SK-N-SH treated with all-trans-retinoic acid at 6 μM for 48 hours (cell line): ENCODE results near the gene ADGRB3.
"Not testable (repeated sequence)": the region's sequence is repeated elsewhere in the genome, so short reads cannot be mapped to it uniquely, and the experiment has no call there.

Experiments
- ATAC-seq: fragments of 200-7000 bp; cut with Tn5 transposase; 3 replicates; pipeline ENCODE4 v1.9.1; 2020; ENCODE audit warnings: mild to moderate bottlenecking, moderate library complexity
- ARNTL ChIP-seq: fragments of 450-650 bp; formaldehyde crosslinking; IDR thresholded peaks from 2 replicates; pipeline ENCODE4 v1.5.0; 2020; ENCODE audit warnings: low read depth, mild to moderate bottlenecking, moderate library complexity, borderline replicate concordance
- BACH2 ChIP-seq: fragments of 250-450 bp; sonication (Bioruptor Pico); IDR thresholded peaks from 2 replicates; pipeline ENCODE4 v1.9.0; 2021; ENCODE audit warnings: mild to moderate bottlenecking, borderline replicate concordance
- CREB5 ChIP-seq: fragments of 250-450 bp; sonication (Bioruptor Pico); IDR thresholded peaks from 2 replicates; pipeline ENCODE4 v1.5.1; 2020; ENCODE audit warnings: low read depth, mild to moderate bottlenecking, moderate library complexity
- CSDC2 ChIP-seq: fragments of 250-450 bp; sonication (Bioruptor Pico); IDR thresholded peaks from 2 replicates; pipeline ENCODE4 v1.5.0; 2020; ENCODE audit warnings: mild to moderate bottlenecking, moderate library complexity
- CSRNP3 ChIP-seq: fragments of 250-450 bp; sonication (Bioruptor Pico); IDR thresholded peaks from 2 replicates; pipeline ENCODE4 v1.5.1; 2021; ENCODE audit warnings: mild to moderate bottlenecking, moderate library complexity
- ISL1 ChIP-seq: fragments of 250-450 bp; sonication (Bioruptor Pico); IDR thresholded peaks from 2 replicates; pipeline ENCODE4 v2.1.2; 2022; ENCODE audit warnings: mild to moderate bottlenecking, moderate library complexity
- PPARA ChIP-seq: fragments of 250-450 bp; sonication (Bioruptor Pico); IDR thresholded peaks from 2 replicates; pipeline ENCODE4 v1.5.0; 2020; ENCODE audit warnings: mild to moderate bottlenecking, borderline replicate concordance
- SNAI2 ChIP-seq: fragments of 250-450 bp; sonication (Bioruptor Pico); IDR thresholded peaks from 2 replicates; pipeline ENCODE4 v1.5.0; 2020; ENCODE audit warnings: mild to moderate bottlenecking, moderate library complexity
- ZC3H10 ChIP-seq: fragments of 250-450 bp; sonication (Bioruptor Pico); IDR thresholded peaks from 2 replicates; pipeline ENCODE4 v1.5.1; 2021; ENCODE audit warnings: mild to moderate bottlenecking, moderate library complexity
- ZFP30 ChIP-seq: fragments of 450-650 bp; formaldehyde crosslinking; IDR thresholded peaks from 2 replicates; pipeline ENCODE4 v1.5.0; 2022; ENCODE audit warnings: mild to moderate bottlenecking, moderate library complexity
- ZNF70 ChIP-seq: fragments of 450-650 bp; formaldehyde crosslinking; IDR thresholded peaks from 2 replicates; pipeline ENCODE4 v1.5.0; 2020; ENCODE audit warnings: mild to moderate bottlenecking, moderate library complexity
- ZNF8 ChIP-seq: fragments of 450-650 bp; formaldehyde crosslinking; IDR thresholded peaks from 2 replicates; pipeline ENCODE4 v1.5.0; 2020; ENCODE audit warnings: mild to moderate bottlenecking, moderate library complexity

ADGRB3 gene

GRCh38 chr6:69424581-69424980 lies 789.5 kb downstream of the ADGRB3 start:
- TF ChIP-seq ARNTL (CRISPR knock-in tag) (no peak), ZFP30 (CRISPR knock-in tag) (no peak), ZNF8 (no peak), BACH2 (no peak), ZNF70 (no peak), PPARA (CRISPR knock-in tag) (no peak), CSRNP3 (CRISPR knock-in tag) (no peak), CSDC2 (no peak), CREB5 (CRISPR knock-in tag) (no peak), SNAI2 (CRISPR knock-in tag) (no peak)

GRCh38 chr6:69427882-69428281 lies 792.8 kb downstream of the ADGRB3 start:
- no peak for ATAC-seq

More at GRCh38 chr6:69424581-69424980, 789.5 kb downstream of the ADGRB3 start:
- ATAC-seq = no peak

GRCh38 chr6:69432168-69432567 lies 797.1 kb downstream of the ADGRB3 start:
- not testable (repeated sequence) for ATAC-seq

More at GRCh38 chr6:69427882-69428281, 792.8 kb downstream of the ADGRB3 start:
- TF ChIP-seq PPARA (CRISPR knock-in tag) (no peak), ZC3H10 (CRISPR knock-in tag) (no peak)

- ATAC-seq = not testable (repeated sequence)
Measured at GRCh38 chr6:69433116-69433515, 798.0 kb downstream of the ADGRB3 start.

- no peak for ATAC-seq
- TF ChIP-seq ISL1 (CRISPR knock-in tag) = peak; percentile 83
- no peak for TF ChIP-seq ZNF8
Measured at GRCh38 chr6:69438113-69438512, 803.0 kb downstream of the ADGRB3 start.
